Mucosa of rectum (tissue), 2 donors: Measurements from ENCODE around the gene TMEM129.

Experiments used
- H3K27ac ChIP-seq, 2 donors: one replicate each; pipeline ENCODE4 v1.7.0; 2013; ENCODE audit warnings: inconsistent platforms in 2 of 2, low read depth in 2 of 2, low read length in 2 of 2
- H3K27me3 ChIP-seq, 2 donors: one replicate each; pipeline ENCODE4 v1.7.0; 2013; ENCODE audit warnings: low read length in 2 of 2; ENCODE audit not compliant: control insufficient read depth in 2 of 2, insufficient read depth in 2 of 2
- H3K36me3 ChIP-seq, 2 donors: one replicate each; pipeline ENCODE4 v1.7.0; 2013; ENCODE audit warnings: low read length in 2 of 2; ENCODE audit not compliant: control insufficient read depth in 2 of 2, insufficient read depth in 2 of 2
- H3K4me1 ChIP-seq, 2 donors: one replicate each; pipeline ENCODE4 v1.7.0; 2013; ENCODE audit warnings: low read length in 2 of 2, mild to moderate bottlenecking in 1 of 2; ENCODE audit not compliant: control insufficient read depth in 2 of 2, insufficient read depth in 2 of 2
- H3K4me3 ChIP-seq, 2 donors: one replicate each; pipeline ENCODE4 v1.7.0; 2013; ENCODE audit warnings: low read length in 2 of 2
- H3K9ac ChIP-seq, 2 donors: one replicate each; pipeline ENCODE4 v1.7.0; 2013; ENCODE audit warnings: low read length in 2 of 2, low read depth in 1 of 2, mild to moderate bottlenecking in 1 of 2
- H3K9me3 ChIP-seq, 2 donors: one replicate each; pipeline ENCODE4 v1.7.0; 2013; ENCODE audit warnings: low read length in 2 of 2; ENCODE audit not compliant: control insufficient read depth in 2 of 2
- donor health status: healthy.
- donor health status: Normal muscosa, but diverticular disease.

Gene TMEM129

DNA sequence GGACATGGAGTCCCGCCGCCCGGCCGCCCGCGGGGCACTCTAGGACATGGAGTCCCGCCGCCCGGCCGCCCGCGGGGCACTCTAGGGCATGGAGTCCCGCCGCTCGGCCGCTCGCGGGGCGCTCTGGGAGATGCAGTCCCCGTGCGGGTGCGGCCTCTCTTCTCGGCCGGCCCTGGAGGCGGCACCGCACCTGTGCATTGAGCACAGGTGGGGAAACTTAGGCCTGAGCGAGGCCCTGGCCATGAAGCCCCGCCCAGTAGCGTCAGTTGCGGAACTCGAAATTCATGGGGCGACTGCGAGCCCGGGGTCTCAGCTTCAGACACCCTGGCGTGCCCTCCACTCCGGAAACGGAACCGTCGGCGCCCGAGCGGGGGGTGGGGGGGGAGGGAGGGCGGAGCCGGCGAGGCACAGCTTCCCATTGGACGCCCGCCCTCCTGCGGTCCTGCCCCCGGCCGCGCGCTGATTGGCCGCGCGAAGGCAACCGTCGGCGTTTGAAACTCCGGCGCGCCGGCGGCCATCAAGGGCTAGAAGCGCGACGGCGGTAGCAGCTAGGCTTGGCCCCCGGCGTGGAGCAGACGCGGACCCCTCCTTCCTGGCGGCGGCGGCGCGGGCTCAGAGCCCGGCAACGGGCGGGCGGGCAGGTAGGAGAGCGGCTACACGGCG lies at the start of gene TMEM129, which contains the start of gene TACC3:
Gene TMEM129, minus strand, starts transcription at position 321 of the 663 bp plus-strand sequence. CDS start 486 bp downstream, outside the sequence.
Gene TACC3, plus strand, starts transcription at position 519 of the 663 bp plus-strand sequence. CDS start 1,901 bp downstream, outside the sequence.
- H3K9me3 ChIP-seq, result no peaks in the 10 kb centered on the region
- H3K4me3 ChIP-seq, result peak within 1 kb of the TSS; percentile 86 to 96
- peaks cover 20 to 36% of the 10 kb centered on the region in 2 donors for H3K4me1 ChIP-seq
- H3K36me3 ChIP-seq, result peaks cover 12 to 26% of the 10 kb centered on the region in 2 donors
- peak within 1 kb of the TSS; percentile 92 to 96 for H3K27ac ChIP-seq
- H3K9ac ChIP-seq, result peak within 1 kb of the TSS; percentile 88 to 93
- H3K27me3 ChIP-seq, result no peaks in the 10 kb centered on the region

DNA sequence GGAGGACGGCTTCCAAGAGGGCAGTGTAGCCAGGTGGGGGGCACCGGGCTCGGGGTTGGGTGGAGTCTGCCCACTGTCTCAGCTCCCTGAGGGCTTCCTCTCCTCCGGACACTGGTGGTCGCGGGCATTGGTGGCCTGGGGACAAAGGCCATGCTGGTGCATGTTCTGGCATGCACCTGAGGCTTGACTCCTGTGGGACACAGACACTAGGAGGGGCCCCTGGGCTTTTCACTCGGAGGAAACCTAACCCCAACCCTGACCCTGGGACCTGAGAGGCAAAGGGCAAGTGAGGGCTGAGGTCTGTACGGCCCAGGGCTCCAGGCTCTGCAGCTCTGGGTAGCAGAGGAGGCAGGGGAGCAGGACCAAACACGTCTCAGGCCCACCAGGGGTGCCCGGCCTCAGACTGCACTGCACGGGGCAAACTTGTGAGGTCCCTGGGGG lies 49.7 kb upstream of the TMEM129 start:
- Histone ChIP-seq H3K27me3 (peaks cover 5 to 42% of the 10 kb centered on the region in 2 donors), H3K9ac (no peak overlapping the region), H3K4me3 (no peak overlapping the region), H3K4me1 (peaks cover 0 to 4% of the 10 kb centered on the region in 2 donors), H3K27ac (no peak overlapping the region), H3K36me3 (no peaks in the 10 kb centered on the region), H3K9me3 (no peaks in the 10 kb centered on the region)

DNA sequence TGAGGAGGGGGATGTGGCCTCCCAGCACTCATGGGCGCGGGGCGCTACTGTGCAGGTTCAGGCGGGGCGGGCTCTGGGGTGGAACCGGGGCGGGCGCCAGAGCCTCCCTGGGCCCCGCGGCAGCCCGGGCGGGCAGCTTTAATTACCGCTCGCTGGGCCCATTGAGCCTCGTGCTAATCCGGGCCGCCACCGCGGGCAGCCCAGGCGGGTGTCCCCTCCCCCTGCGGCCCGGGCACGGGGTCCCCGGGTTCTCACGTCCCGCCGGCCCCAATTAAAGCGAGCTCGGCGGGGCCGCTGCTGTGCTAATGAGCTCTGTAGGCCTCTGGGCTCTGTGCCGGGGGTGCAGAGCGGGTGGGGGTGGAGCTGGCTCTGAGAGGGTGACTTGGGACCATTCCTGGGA lies 49.1 kb upstream of the TMEM129 start:
- H3K9ac ChIP-seq, result no peak overlapping the region
- H3K4me1 ChIP-seq, result peaks cover 0 to 4% of the 10 kb centered on the region in 2 donors

DNA sequence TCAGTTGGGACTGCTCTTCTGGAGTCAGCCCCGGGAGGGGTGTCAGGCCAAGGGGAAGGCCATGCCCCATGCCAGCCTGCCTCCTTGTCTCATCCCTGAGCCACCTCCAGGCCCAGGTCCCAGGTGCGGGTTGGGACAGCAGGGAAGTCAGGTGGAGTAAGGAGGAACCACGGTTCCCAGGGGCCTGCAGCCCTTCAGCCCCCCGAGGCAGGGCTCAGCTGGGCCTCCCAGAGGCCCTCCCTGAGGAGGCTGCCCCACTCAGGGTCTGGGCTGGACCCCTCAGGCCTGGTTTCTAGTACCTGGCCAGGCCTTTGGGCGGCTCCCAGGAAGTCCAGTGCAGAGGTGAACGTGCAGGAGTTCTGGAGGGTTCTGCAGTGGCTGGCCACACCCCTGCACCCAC lies 48.6 kb upstream of the TMEM129 start:
- H3K4me3 ChIP-seq, result no peak overlapping the region
- peaks cover 0 to 4% of the 10 kb centered on the region in 2 donors for H3K4me1 ChIP-seq
- no peaks in the 10 kb centered on the region for H3K36me3 ChIP-seq
- peaks cover 5 to 45% of the 10 kb centered on the region in 2 donors for H3K27me3 ChIP-seq
- H3K9ac ChIP-seq, result no peak overlapping the region
- no peak overlapping the region for H3K27ac ChIP-seq
- H3K9me3 ChIP-seq, result no peaks in the 10 kb centered on the region

More for the DNA sequence above, 49.1 kb upstream of the TMEM129 start:
- Histone ChIP-seq H3K27me3 (peaks cover 5 to 45% of the 10 kb centered on the region in 2 donors), H3K9me3 (no peaks in the 10 kb centered on the region), H3K36me3 (no peaks in the 10 kb centered on the region), H3K4me3 (no peak overlapping the region), H3K27ac (no peak overlapping the region)

DNA sequence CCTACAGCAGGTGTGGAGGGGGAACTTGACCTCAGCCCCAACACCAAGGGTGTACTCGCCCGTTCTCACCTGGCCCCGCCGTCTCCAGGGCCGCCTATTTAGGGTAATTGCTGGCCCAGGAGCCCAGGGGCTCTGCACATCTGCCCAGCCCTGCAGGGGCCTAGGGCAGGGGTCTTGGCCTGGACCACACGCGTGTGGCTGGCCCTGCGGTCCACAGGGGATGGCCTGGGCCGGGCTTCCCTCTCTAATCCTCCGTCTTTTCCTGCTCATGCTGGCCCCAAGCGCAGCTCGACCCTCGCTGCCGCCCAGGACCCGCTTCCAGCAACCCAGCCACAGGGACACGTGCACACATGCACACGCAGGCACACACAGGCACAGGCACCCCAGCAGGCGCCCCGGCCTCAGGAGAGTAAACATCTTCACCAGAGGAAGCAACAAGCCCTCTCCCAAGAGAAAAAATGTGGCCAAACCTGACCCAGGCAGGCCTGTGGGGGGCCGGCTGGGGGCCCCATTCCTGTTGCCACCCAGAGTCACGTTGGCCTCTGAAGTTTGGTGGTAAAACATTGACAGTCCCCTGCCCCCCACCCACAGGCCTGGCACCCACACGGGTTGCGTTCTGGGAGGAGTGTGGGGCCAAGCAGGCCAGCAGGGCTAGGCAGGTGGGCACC lies 47.4 kb upstream of the TMEM129 start:
- peaks cover 4 to 8% of the 10 kb centered on the region in 2 donors for H3K4me1 ChIP-seq
- peaks cover 8 to 39% of the 10 kb centered on the region in 2 donors for H3K27me3 ChIP-seq
- no peaks in the 10 kb centered on the region for H3K9me3 ChIP-seq
- no peak overlapping the region for H3K9ac ChIP-seq
- H3K36me3 ChIP-seq, result no peaks in the 10 kb centered on the region
- no peak overlapping the region for H3K27ac ChIP-seq
- H3K4me3 ChIP-seq, result no peak overlapping the region

GRCh38 chr4:1767770-1768366 lies 46.7 kb upstream of the TMEM129 start:
- no peak overlapping the region for H3K4me3 ChIP-seq
- no peaks in the 10 kb centered on the region for H3K36me3 ChIP-seq
- H3K4me1 ChIP-seq, result peaks cover 4 to 8% of the 10 kb centered on the region in 2 donors
- H3K27ac ChIP-seq, result no peak overlapping the region
- H3K9me3 ChIP-seq, result no peaks in the 10 kb centered on the region
- no peak overlapping the region for H3K9ac ChIP-seq
- H3K27me3 ChIP-seq, result peaks cover 10 to 39% of the 10 kb centered on the region in 2 donors

DNA sequence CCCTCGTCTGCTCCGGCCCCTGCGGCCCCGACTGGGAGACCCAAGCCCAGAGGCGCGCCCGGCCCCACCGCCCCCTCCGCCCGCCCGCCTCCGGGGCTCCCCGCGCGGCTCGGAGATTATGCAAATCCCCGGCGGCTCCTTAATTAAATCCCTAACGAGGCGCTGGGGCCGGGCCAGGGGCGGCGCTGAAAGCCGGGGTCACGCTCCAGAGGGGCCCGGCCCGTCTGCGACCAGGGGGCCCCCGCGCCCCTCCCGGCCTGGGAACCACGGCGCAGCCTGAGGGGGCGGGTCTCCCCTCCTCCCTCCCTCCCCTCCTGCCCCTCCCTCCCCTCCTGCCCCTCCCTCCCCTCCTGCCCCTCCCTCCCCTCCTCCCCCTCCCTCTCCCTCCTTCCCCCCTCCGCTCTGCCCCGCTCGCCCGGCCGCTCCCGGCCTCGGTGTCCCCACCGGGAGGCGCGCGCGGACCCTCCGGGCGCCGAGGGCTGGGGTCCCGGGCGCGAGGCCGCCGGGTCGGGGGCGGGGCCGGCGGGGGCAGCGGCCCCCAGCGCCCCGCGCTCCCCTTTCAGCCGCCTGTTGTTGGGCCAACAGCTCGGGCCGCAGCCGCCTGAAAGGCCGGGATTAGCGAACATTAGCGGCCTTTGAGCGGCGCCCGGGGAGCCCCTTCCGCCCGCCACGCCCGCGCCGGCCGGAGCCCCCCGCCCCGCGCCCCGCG lies 46.1 kb upstream of the TMEM129 start:
- no peak overlapping the region for H3K4me3 ChIP-seq
- no peak overlapping the region for H3K9ac ChIP-seq
- peaks cover 13 to 43% of the 10 kb centered on the region in 2 donors for H3K27me3 ChIP-seq
- H3K36me3 ChIP-seq, result no peaks in the 10 kb centered on the region
- peaks cover 4 to 8% of the 10 kb centered on the region in 2 donors for H3K4me1 ChIP-seq
- H3K9me3 ChIP-seq, result no peaks in the 10 kb centered on the region
- H3K27ac ChIP-seq, result no peak overlapping the region

DNA sequence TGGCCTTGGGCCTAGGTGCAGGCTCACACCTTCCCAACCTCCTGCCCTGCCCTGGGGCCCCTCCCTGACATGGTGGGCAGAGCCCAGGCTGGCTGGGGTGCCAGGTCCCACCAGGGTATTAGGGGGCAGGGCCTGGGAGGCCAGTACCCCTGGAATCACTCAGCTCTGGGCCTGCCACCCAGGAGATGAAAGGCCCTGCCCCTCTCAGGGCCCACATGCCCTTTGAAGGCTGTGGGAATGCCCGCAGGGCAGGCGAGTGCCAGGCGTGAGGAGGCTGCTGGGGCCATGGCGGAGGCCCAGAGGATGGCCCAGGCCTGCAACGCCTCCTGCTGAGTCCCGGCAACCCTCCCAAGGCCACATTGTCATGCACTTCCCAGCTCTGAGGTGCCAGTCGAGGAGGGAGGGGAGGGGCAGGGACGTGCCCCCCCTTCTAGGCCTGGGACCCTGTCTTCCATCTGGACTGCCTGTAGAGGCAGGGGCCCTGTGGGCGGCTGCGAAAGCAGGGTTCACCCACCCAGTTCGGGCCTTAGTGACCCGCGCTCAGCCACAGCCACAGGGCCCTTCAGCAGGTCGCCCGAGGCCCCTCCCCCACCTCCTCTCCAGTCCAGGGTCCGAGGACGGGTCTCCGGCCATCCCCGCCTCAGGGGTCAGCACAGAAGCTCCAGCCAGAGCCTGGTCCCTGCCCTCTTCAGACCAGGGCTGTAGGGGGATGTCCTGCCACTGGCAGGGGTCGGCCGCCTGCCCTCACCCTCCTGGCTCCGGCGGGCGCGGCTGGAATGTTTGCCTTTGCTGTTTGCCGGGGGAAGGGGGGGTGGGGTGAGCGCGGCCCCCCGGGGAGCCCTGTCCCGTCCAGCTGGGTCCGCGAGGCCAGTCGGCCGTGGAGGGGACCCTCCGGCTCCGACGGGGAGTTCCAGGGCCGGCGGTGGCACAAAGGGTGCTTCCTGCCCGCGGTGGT lies 45.3 kb upstream of the TMEM129 start:
- no peaks in the 10 kb centered on the region for H3K36me3 ChIP-seq
- no peak overlapping the region for H3K4me3 ChIP-seq
- H3K9me3 ChIP-seq, result no peaks in the 10 kb centered on the region
- H3K27me3 ChIP-seq, result peaks cover 13 to 44% of the 10 kb centered on the region in 2 donors
- peaks cover 4 to 8% of the 10 kb centered on the region in 2 donors for H3K4me1 ChIP-seq
- no peak overlapping the region for H3K9ac ChIP-seq
- H3K27ac ChIP-seq, result no peak overlapping the region

- Histone ChIP-seq H3K9me3 (no peaks in the 10 kb centered on the region), H3K36me3 (no peaks in the 10 kb centered on the region), H3K27ac (no peak overlapping the region), H3K4me3 (no peak overlapping the region), H3K4me1 (peaks cover 4 to 8% of the 10 kb centered on the region in 2 donors), H3K9ac (no peak overlapping the region), H3K27me3 (peaks cover 10 to 35% of the 10 kb centered on the region in 2 donors)
These were observed 44.4 kb upstream of the TMEM129 start for GRCh38 chr4:1765409-1766072.
